Liver (tissue), 9 donors: ENCODE data around the gene BAZ2B. TPM values are rescaled to one million over a fixed set of nuclear protein-coding genes. Genes with fewer than 3 reads are reported as not detected.

ENCODE experiments used
- DNase-seq: peaks from one replicate; pipeline ENCODE4 v3.0.0-alpha.2; 2017; ENCODE audit warnings: low spot score
- H3K27ac ChIP-seq, 2 donors: one replicate each; pipeline ENCODE4 v1.7.0; 2013; ENCODE audit warnings: inconsistent platforms in 2 of 2, low read length in 2 of 2, control low read depth in 1 of 2, low read depth in 1 of 2, mild to moderate bottlenecking in 1 of 2
- H3K27me3 ChIP-seq, 4 donors: one replicate each; pipeline versions ENCODE4 v1.6.1 to v1.7.0; 2013; ENCODE audit warnings: low read length in 3 of 4, inconsistent platforms in 1 of 4, mild to moderate bottlenecking in 1 of 4, moderate library complexity in 1 of 4; ENCODE audit not compliant: control insufficient read depth in 4 of 4, insufficient read depth in 4 of 4
- H3K36me3 ChIP-seq, 4 donors: one replicate each; pipeline versions ENCODE4 v1.6.1 to v1.7.0; 2013; ENCODE audit warnings: low read length in 3 of 4, mild to moderate bottlenecking in 3 of 4, low read depth in 1 of 4, moderate library complexity in 1 of 4; ENCODE audit not compliant: control insufficient read depth in 4 of 4, insufficient read depth in 3 of 4
- H3K4me1 ChIP-seq, 4 donors: one replicate each; pipeline versions ENCODE4 v1.6.1 to v1.7.0; 2013; ENCODE audit warnings: low read length in 3 of 4, mild to moderate bottlenecking in 3 of 4, moderate library complexity in 1 of 4; ENCODE audit not compliant: control insufficient read depth in 4 of 4, insufficient read depth in 4 of 4
- H3K4me3 ChIP-seq, 3 donors: one replicate each; pipeline versions ENCODE4 v1.6.1 to v1.7.0; 2013; ENCODE audit warnings: low read length in 3 of 3, control low read depth in 1 of 3, low read depth in 1 of 3, mild to moderate bottlenecking in 1 of 3
- H3K9ac ChIP-seq, 2 donors: one replicate each; pipeline ENCODE4 v1.7.0; 2013; ENCODE audit warnings: low read length in 2 of 2, mild to moderate bottlenecking in 2 of 2, moderate library complexity in 2 of 2, control low read depth in 1 of 2, low read depth in 1 of 2
- H3K9me3 ChIP-seq, 4 donors: one replicate each; pipeline versions ENCODE4 v1.6.1 to v1.7.0; 2013; ENCODE audit warnings: low read length in 3 of 4; ENCODE audit not compliant: control insufficient read depth in 4 of 4
- EGR1 ChIP-seq, 2 donors: IDR thresholded peaks; 2 replicates each; pipeline ENCODE4 v1.6.1; 2016 to 2018; ENCODE audit warnings: antibody characterized with exemption in 2 of 2, low read depth in 2 of 2
- FOXA1 ChIP-seq: IDR thresholded peaks from 2 replicates; pipeline ENCODE4 v1.6.1; 2016; ENCODE audit warnings: antibody characterized with exemption
- FOXA2 ChIP-seq: IDR thresholded peaks from 2 replicates; pipeline ENCODE4 v1.6.1; 2016; ENCODE audit warnings: antibody characterized with exemption
- GABPA ChIP-seq, 2 donors: IDR thresholded peaks in 1 of 2; conservative IDR thresholded peaks in 1 of 2; 2 replicates each; pipeline ENCODE4 v1.6.1; 2016; ENCODE audit warnings: antibody characterized with exemption in 2 of 2, mild to moderate bottlenecking in 1 of 2, moderate library complexity in 1 of 2
- HNF4A ChIP-seq, 2 donors: conservative IDR thresholded peaks; 2 replicates each; pipeline ENCODE4 v1.6.1; 2016; ENCODE audit warnings: antibody characterized with exemption in 2 of 2, mild to moderate bottlenecking in 2 of 2
- HNF4G ChIP-seq: IDR thresholded peaks from 2 replicates; pipeline ENCODE4 v1.6.1; 2016; ENCODE audit warnings: antibody characterized with exemption
- RAD21 ChIP-seq, 2 donors: IDR thresholded peaks; 2 replicates each; pipeline ENCODE4 v1.6.1; 2016; ENCODE audit warnings: antibody characterized with exemption in 2 of 2, mild to moderate bottlenecking in 2 of 2
- RXRA ChIP-seq, 2 donors: IDR thresholded peaks; 2 replicates each; pipeline ENCODE4 v1.6.1; 2017 to 2018; ENCODE audit warnings: antibody characterized with exemption in 2 of 2, mild to moderate bottlenecking in 1 of 2
- TAF1 ChIP-seq: conservative IDR thresholded peaks from 2 replicates; pipeline ENCODE4 v1.6.1; 2016; ENCODE audit warnings: antibody characterized with exemption, mild to moderate bottlenecking
- YY1 ChIP-seq: IDR thresholded peaks from 2 replicates; pipeline ENCODE4 v1.6.1; 2016; ENCODE audit warnings: antibody characterized with exemption, mild to moderate bottlenecking
- WGBS: extraction: QIAGEN DNeasy Blood & Tissue Kit; methylation state at CpG from one replicate; pipeline ENCODE4 v1.1.7; 2013; 5-methylcytosine and 5-hydroxymethylcytosine counted together
- polyA plus RNA-seq, 2 donors: library from polyadenylated mRNA; stranded (reverse) in 1 of 2; unstranded in 1 of 2; fragments of 200-250 nt in 1 of 2; fragments of >200 nt in 1 of 2; fragmentation: Nextera tagmentation in 1 of 2; extraction: Ambion mirVana in 1 of 2; gene quantifications; one replicate each; pipeline versions ENCODE4 v1.2.1 to v1.2.3, GENCODE V29; 2013 to 2015
- total RNA-seq, 2 donors: library from RNA; depleted of rRNA; stranded (reverse); fragments of >200 nt; gene quantifications; one replicate each; pipeline ENCODE4 v1.2.3, GENCODE V29; 2014
- TF ChIP-seq, protein P1 (sequence below): IDR thresholded peaks from 2 replicates; pipeline ENCODE4 v1.6.1; 2016; ENCODE audit warnings: antibody characterized with exemption, mild to moderate bottlenecking
- TF ChIP-seq, protein P2 (sequence below): IDR thresholded peaks from 2 replicates; pipeline ENCODE4 v1.6.1; 2016; ENCODE audit warnings: antibody characterized with exemption
- TF ChIP-seq, protein P3 (sequence below): IDR thresholded peaks from 2 replicates; pipeline ENCODE4 v1.6.1; 2016; ENCODE audit warnings: antibody characterized with exemption
- TF ChIP-seq, protein P4 (sequence below): IDR thresholded peaks from 2 replicates; pipeline ENCODE4 v1.6.1; 2016; ENCODE audit warnings: antibody characterized with exemption
- TF ChIP-seq, protein P5 (sequence below): fragments of 150-350 bp; IDR thresholded peaks from 2 replicates; pipeline ENCODE4 v1.5.1; 2017; ENCODE audit warnings: improper control_type of control experiment, low read depth, low read length; ENCODE audit not compliant: missing input control
- donor health status: healthy.
- donor health status: healthy.
- donor health status: healthy.
- donor health status: healthy.
- donor health status: healthy.

The BAZ2B gene
- total and polyA plus RNA-seq, 4 donors = 6.7 to 61.0 (median 24.9) TPM

DNA sequence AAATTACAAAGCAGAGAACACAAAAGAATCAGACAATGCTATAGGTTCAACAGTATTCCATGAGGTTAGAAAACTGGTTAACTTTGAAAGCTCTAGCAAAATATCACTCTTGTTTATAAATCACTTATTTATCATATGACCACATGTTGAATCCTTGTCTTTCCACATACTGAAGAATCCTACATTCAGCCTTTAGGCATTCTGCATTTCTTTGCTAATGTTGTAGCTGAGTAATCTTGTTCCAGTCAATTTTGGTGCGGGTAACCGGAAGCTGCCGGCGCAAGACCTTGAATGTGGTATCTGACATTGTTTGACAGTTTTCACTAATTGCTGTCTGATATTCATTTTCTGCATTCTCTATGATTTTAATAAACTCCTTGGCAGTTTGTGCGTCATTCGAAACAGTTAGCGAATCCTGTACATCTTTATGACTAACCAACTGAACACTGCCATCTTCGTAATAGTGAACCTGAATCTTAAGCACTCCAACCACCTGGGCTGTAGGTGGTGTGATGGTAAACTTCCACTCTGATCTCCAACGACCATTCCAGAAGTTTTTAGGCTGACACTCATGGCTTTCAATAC is 154.1 kb downstream of the BAZ2B start:
- 96% methylated on average over 9 of the region's 9 CpGs for WGBS
- Histone ChIP-seq H3K27me3 (no peaks in the 10 kb centered on the region), H3K9ac (no peak overlapping the region), H3K36me3 (peaks cover 0 to 5% (median under 1%) of the 10 kb centered on the region in 4 donors), H3K4me3 (no peak overlapping the region), H3K27ac (no peak overlapping the region), H3K4me1 (peaks cover 0 to 2% (median 0%) of the 10 kb centered on the region in 4 donors), H3K9me3 (no peaks in the 10 kb centered on the region)
- no peak for TF ChIP-seq EGR1 (IDR thresholded peaks at IDR 0.05; ENCODE audit: low read depth in 2 of 2)
- DNase-seq = no peak

DNA sequence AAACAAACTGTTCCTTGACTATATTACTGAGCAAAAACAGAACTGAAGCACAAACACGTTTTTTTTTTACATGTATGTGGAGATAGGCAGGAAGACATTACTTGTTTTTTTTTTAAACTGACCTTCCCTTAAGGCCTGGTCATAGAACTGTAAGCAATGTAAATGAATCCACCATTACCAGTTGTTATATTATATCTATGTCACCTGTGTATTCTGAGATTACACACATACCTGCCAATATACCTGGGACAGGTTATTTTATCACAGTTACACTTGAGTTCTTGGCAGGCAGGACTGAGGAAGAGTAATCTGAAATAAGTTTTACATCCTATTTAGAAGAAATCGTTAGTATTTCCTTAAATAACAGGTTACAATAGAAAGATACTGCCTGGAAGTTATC is 155.3 kb downstream of the BAZ2B start:
- Histone ChIP-seq H3K9ac (no peak overlapping the region), H3K36me3 (peaks cover 0 to 5% (median under 1%) of the 10 kb centered on the region in 4 donors), H3K4me1 (peaks cover 0 to 2% (median 0%) of the 10 kb centered on the region in 4 donors), H3K27ac (no peak overlapping the region), H3K27me3 (no peaks in the 10 kb centered on the region), H3K9me3 (no peaks in the 10 kb centered on the region), H3K4me3 (no peak overlapping the region)
- no peak for DNase-seq
- WGBS = 62% methylated on average over 2 of the region's 2 CpGs
- TF ChIP-seq, protein P1, sequence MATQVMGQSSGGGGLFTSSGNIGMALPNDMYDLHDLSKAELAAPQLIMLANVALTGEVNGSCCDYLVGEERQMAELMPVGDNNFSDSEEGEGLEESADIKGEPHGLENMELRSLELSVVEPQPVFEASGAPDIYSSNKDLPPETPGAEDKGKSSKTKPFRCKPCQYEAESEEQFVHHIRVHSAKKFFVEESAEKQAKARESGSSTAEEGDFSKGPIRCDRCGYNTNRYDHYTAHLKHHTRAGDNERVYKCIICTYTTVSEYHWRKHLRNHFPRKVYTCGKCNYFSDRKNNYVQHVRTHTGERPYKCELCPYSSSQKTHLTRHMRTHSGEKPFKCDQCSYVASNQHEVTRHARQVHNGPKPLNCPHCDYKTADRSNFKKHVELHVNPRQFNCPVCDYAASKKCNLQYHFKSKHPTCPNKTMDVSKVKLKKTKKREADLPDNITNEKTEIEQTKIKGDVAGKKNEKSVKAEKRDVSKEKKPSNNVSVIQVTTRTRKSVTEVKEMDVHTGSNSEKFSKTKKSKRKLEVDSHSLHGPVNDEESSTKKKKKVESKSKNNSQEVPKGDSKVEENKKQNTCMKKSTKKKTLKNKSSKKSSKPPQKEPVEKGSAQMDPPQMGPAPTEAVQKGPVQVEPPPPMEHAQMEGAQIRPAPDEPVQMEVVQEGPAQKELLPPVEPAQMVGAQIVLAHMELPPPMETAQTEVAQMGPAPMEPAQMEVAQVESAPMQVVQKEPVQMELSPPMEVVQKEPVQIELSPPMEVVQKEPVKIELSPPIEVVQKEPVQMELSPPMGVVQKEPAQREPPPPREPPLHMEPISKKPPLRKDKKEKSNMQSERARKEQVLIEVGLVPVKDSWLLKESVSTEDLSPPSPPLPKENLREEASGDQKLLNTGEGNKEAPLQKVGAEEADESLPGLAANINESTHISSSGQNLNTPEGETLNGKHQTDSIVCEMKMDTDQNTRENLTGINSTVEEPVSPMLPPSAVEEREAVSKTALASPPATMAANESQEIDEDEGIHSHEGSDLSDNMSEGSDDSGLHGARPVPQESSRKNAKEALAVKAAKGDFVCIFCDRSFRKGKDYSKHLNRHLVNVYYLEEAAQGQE = no peak
- TF ChIP-seq RXRA (IDR thresholded peaks at IDR 0.05) (no peak), YY1 (no peak), RAD21 (IDR thresholded peaks at IDR 0.05) (no peak), GABPA (IDR thresholded peaks at IDR 0.05 in 1 of 2, conservative IDR thresholded peaks at IDR 0.05 in 1 of 2) (no peak), HNF4G (no peak)
- TF ChIP-seq, protein P2, sequence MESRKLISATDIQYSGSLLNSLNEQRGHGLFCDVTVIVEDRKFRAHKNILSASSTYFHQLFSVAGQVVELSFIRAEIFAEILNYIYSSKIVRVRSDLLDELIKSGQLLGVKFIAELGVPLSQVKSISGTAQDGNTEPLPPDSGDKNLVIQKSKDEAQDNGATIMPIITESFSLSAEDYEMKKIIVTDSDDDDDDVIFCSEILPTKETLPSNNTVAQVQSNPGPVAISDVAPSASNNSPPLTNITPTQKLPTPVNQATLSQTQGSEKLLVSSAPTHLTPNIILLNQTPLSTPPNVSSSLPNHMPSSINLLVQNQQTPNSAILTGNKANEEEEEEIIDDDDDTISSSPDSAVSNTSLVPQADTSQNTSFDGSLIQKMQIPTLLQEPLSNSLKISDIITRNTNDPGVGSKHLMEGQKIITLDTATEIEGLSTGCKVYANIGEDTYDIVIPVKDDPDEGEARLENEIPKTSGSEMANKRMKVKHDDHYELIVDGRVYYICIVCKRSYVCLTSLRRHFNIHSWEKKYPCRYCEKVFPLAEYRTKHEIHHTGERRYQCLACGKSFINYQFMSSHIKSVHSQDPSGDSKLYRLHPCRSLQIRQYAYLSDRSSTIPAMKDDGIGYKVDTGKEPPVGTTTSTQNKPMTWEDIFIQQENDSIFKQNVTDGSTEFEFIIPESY = no peak
- TF ChIP-seq, protein P3, sequence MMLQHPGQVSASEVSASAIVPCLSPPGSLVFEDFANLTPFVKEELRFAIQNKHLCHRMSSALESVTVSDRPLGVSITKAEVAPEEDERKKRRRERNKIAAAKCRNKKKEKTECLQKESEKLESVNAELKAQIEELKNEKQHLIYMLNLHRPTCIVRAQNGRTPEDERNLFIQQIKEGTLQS = no peak
- TF ChIP-seq, protein P4, sequence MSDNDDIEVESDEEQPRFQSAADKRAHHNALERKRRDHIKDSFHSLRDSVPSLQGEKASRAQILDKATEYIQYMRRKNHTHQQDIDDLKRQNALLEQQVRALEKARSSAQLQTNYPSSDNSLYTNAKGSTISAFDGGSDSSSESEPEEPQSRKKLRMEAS = no peak

DNA sequence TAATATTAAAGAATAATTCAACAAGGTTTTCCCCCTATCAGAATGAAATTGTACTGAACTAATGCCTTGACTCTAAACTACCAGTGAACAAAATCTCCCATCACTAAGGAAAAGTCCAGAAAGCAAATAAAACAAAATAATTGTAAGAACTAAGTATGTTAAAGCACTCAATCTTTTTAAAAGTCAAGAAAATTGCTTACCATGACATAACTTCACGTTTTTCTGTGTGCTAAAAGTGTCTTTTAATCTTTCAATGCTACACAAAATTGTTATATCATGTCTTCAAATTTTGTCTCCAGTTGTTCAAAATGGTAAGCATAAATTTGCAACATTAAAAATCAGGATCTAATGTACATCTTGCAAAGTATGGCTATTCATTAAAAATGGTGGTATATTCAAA is 156.1 kb downstream of the BAZ2B start:
- H3K9ac ChIP-seq = no peak overlapping the region
- no peak overlapping the region for H3K4me3 ChIP-seq
- peaks cover 0 to 2% (median 0%) of the 10 kb centered on the region in 4 donors for H3K4me1 ChIP-seq
- WGBS = 96% methylated on average over 1 of the region's 1 CpG
- H3K36me3 ChIP-seq = peaks cover 0 to 5% (median under 1%) of the 10 kb centered on the region in 4 donors
- TF ChIP-seq TAF1 (no peak), EGR1 (IDR thresholded peaks at IDR 0.05; ENCODE audit: low read depth in 2 of 2) (no peak), HNF4A (conservative IDR thresholded peaks at IDR 0.05) (no peak), FOXA1 (no peak), FOXA2 (no peak), RXRA (IDR thresholded peaks at IDR 0.05) (no peak)
- TF ChIP-seq, protein P5, sequence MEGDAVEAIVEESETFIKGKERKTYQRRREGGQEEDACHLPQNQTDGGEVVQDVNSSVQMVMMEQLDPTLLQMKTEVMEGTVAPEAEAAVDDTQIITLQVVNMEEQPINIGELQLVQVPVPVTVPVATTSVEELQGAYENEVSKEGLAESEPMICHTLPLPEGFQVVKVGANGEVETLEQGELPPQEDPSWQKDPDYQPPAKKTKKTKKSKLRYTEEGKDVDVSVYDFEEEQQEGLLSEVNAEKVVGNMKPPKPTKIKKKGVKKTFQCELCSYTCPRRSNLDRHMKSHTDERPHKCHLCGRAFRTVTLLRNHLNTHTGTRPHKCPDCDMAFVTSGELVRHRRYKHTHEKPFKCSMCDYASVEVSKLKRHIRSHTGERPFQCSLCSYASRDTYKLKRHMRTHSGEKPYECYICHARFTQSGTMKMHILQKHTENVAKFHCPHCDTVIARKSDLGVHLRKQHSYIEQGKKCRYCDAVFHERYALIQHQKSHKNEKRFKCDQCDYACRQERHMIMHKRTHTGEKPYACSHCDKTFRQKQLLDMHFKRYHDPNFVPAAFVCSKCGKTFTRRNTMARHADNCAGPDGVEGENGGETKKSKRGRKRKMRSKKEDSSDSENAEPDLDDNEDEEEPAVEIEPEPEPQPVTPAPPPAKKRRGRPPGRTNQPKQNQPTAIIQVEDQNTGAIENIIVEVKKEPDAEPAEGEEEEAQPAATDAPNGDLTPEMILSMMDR = no peak
- TF ChIP-seq, protein P3 = no peak
- TF ChIP-seq, protein P2 = no peak
- no peaks in the 10 kb centered on the region for H3K9me3 ChIP-seq
- no peak for DNase-seq
- no peaks in the 10 kb centered on the region for H3K27me3 ChIP-seq
- no peak overlapping the region for H3K27ac ChIP-seq
